HepG2 (cell line): ENCODE results near the gene ZFPL1.

Source experiments
- CEBPB ChIP-seq: IDR thresholded peaks from 2 replicates; pipeline ENCODE4 v1.6.1; 2011; ENCODE audit warnings: low read depth, low read length, improper control_type of control experiment, borderline replicate concordance
- CTCF ChIP-seq: sonication (generic); formaldehyde crosslinking; IDR thresholded peaks from 2 replicates; pipeline ENCODE4 v1.5.0; 2020; ENCODE audit warnings: mild to moderate bottlenecking, missing genetic modification reagents, moderate library complexity
- KLF6 ChIP-seq: IDR thresholded peaks from 2 replicates; pipeline ENCODE4 v1.8.0; 2016; ENCODE audit warnings: missing biosample characterization, missing genetic modification reagents
- MAFG ChIP-seq: sonication (generic); formaldehyde crosslinking; IDR thresholded peaks from 2 replicates; pipeline ENCODE4 v1.5.1; 2020; ENCODE audit warnings: mild to moderate bottlenecking, missing genetic modification reagents
- PHF20 ChIP-seq: sonication (generic); formaldehyde crosslinking; IDR thresholded peaks from 2 replicates; pipeline ENCODE4 v1.5.0; 2020; ENCODE audit warnings: mild to moderate bottlenecking, missing genetic modification reagents
- RFX5 ChIP-seq: IDR thresholded peaks from 2 replicates; pipeline ENCODE4 v1.6.1; 2011; ENCODE audit warnings: low read depth, low read length, improper control_type of control experiment
- SKI ChIP-seq: fragments of 450-650 bp; IDR thresholded peaks from one replicate; pipeline ENCODE4 v1.6.1; 2018; ENCODE audit warnings: mild to moderate bottlenecking; ENCODE audit not compliant: partially characterized antibody
- THAP9 ChIP-seq: sonication (generic); formaldehyde crosslinking; IDR thresholded peaks from 2 replicates; pipeline ENCODE4; 2020; ENCODE audit warnings: missing genetic modification reagents, mild to moderate bottlenecking, borderline replicate concordance
- ZBTB25 ChIP-seq: IDR thresholded peaks from 2 replicates; pipeline ENCODE4 v1.6.1; 2018; ENCODE audit warnings: missing genetic modification reagents
- ZNF350 ChIP-seq: sonication (generic); formaldehyde crosslinking; IDR thresholded peaks from 2 replicates; pipeline ENCODE4 v1.4.0; 2020; ENCODE audit warnings: mild to moderate bottlenecking, low read depth, missing genetic modification reagents, borderline replicate concordance
- TF ChIP-seq, protein P1 (sequence below): sonication (generic); formaldehyde crosslinking; IDR thresholded peaks from 2 replicates; pipeline ENCODE4 v1.4.0; 2020; ENCODE audit warnings: mild to moderate bottlenecking, missing genetic modification reagents
- TF ChIP-seq, protein P2 (sequence below): IDR thresholded peaks from 2 replicates; pipeline ENCODE4 v1.6.1; 2016

- TF ChIP-seq MAFG (CRISPR knock-in tag) (no peak), CTCF (CRISPR knock-in tag) (no peak), RFX5 (no peak), SKI (no peak), THAP9 (CRISPR knock-in tag) (no peak), KLF6 (CRISPR knock-in tag) (no peak), PHF20 (CRISPR knock-in tag) (no peak), CEBPB (no peak), ZBTB25 (no peak), ZNF350 (CRISPR knock-in tag) (no peak)
- TF ChIP-seq, protein P1, sequence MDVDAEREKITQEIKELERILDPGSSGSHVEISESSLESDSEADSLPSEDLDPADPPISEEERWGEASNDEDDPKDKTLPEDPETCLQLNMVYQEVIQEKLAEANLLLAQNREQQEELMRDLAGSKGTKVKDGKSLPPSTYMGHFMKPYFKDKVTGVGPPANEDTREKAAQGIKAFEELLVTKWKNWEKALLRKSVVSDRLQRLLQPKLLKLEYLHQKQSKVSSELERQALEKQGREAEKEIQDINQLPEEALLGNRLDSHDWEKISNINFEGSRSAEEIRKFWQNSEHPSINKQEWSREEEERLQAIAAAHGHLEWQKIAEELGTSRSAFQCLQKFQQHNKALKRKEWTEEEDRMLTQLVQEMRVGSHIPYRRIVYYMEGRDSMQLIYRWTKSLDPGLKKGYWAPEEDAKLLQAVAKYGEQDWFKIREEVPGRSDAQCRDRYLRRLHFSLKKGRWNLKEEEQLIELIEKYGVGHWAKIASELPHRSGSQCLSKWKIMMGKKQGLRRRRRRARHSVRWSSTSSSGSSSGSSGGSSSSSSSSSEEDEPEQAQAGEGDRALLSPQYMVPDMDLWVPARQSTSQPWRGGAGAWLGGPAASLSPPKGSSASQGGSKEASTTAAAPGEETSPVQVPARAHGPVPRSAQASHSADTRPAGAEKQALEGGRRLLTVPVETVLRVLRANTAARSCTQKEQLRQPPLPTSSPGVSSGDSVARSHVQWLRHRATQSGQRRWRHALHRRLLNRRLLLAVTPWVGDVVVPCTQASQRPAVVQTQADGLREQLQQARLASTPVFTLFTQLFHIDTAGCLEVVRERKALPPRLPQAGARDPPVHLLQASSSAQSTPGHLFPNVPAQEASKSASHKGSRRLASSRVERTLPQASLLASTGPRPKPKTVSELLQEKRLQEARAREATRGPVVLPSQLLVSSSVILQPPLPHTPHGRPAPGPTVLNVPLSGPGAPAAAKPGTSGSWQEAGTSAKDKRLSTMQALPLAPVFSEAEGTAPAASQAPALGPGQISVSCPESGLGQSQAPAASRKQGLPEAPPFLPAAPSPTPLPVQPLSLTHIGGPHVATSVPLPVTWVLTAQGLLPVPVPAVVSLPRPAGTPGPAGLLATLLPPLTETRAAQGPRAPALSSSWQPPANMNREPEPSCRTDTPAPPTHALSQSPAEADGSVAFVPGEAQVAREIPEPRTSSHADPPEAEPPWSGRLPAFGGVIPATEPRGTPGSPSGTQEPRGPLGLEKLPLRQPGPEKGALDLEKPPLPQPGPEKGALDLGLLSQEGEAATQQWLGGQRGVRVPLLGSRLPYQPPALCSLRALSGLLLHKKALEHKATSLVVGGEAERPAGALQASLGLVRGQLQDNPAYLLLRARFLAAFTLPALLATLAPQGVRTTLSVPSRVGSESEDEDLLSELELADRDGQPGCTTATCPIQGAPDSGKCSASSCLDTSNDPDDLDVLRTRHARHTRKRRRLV (CRISPR knock-in tag): no peak; the same call in 1 of the 2 replicates
- TF ChIP-seq, protein P2, sequence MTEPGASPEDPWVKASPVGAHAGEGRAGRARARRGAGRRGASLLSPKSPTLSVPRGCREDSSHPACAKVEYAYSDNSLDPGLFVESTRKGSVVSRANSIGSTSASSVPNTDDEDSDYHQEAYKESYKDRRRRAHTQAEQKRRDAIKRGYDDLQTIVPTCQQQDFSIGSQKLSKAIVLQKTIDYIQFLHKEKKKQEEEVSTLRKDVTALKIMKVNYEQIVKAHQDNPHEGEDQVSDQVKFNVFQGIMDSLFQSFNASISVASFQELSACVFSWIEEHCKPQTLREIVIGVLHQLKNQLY (CRISPR knock-in tag): no peak
These were observed 49.7 kb downstream of the ZFPL1 start for GRCh38 chr11:65133724-65134123.
